Astrocyte of the cerebellum (primary cell): ENCODE measurements around the gene TIMM10.

Source experiments
- DNase-seq: peaks from one replicate; pipeline ENCODE4 v3.0.0-alpha.2; 2011; ENCODE audit warnings: low read depth
- H3K4me3 ChIP-seq: 2 replicates; pipeline ENCODE4 v1.5.1; 2011; ENCODE audit warnings: mild to moderate bottlenecking, low read depth, low read length, moderate library complexity
- in situ Hi-C: cut with HindIII; loops from 2 replicates; pipeline ENCODE4 v1.10.0; 2017; ENCODE audit warnings: low sequenced_read_pairs
- TF ChIP-seq, protein P1 (sequence below): IDR thresholded peaks from 2 replicates; pipeline ENCODE4 v1.5.1; 2012; ENCODE audit warnings: low read length, low read depth, moderate library complexity, mild to moderate bottlenecking; ENCODE audit errors: missing control alignments

The TIMM10 gene

GRCh38 chr11:57501953-57502352 lies 28.6 kb downstream of the TIMM10 start:
- no peak for DNase-seq
- TF ChIP-seq, protein P1, sequence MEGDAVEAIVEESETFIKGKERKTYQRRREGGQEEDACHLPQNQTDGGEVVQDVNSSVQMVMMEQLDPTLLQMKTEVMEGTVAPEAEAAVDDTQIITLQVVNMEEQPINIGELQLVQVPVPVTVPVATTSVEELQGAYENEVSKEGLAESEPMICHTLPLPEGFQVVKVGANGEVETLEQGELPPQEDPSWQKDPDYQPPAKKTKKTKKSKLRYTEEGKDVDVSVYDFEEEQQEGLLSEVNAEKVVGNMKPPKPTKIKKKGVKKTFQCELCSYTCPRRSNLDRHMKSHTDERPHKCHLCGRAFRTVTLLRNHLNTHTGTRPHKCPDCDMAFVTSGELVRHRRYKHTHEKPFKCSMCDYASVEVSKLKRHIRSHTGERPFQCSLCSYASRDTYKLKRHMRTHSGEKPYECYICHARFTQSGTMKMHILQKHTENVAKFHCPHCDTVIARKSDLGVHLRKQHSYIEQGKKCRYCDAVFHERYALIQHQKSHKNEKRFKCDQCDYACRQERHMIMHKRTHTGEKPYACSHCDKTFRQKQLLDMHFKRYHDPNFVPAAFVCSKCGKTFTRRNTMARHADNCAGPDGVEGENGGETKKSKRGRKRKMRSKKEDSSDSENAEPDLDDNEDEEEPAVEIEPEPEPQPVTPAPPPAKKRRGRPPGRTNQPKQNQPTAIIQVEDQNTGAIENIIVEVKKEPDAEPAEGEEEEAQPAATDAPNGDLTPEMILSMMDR, result no peak
- H3K4me3 ChIP-seq, result no peak overlapping the region
- in situ Hi-C loops, result no loop called here

DNA sequence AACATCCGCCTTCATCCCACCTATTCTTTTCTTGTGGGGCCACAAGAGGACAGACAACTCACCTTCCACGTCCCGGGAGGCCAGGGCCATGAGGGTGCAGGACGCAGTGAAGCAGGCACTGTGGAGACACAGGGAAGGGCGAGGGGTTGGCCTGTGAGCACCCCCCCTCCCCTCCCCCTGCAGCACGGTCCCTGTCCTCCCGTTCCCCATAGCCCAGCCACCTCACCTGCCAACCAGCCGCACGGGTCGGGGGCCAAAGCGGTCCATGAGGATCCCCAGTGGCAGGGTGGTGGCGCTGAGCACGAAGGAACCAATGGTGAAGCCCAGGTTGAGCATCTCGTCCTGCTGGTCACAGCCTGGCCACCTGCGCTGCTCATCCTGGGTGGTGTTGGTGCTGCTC lies 29.6 kb downstream of the TIMM10 start:
- no peak overlapping the region for H3K4me3 ChIP-seq
- no peak for DNase-seq
- TF ChIP-seq, protein P1, result no peak
- in situ Hi-C loops, result no loop called here

DNA sequence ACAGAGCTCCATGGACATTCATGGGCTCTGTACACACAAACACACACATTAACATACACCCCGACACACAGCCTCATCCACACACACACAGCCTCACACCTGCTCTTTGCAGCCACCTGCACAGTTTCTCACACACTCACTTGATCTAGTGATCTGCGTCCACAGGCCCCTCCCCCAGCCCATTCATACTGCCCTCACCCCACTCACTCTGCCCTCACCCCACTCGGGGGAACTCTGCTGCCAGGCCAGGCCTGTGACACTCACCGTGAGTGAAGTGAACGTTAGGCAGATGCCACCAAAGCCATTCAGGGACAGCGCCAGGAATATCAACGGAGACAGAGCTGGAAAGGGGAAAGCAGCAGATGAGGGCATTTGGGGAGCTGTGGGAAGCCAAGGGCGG lies 30.0 kb downstream of the TIMM10 start:
- in situ Hi-C loops, result no loop called here
- H3K4me3 ChIP-seq, result no peak overlapping the region
- TF ChIP-seq, protein P1, result no peak
- no peak for DNase-seq

DNA sequence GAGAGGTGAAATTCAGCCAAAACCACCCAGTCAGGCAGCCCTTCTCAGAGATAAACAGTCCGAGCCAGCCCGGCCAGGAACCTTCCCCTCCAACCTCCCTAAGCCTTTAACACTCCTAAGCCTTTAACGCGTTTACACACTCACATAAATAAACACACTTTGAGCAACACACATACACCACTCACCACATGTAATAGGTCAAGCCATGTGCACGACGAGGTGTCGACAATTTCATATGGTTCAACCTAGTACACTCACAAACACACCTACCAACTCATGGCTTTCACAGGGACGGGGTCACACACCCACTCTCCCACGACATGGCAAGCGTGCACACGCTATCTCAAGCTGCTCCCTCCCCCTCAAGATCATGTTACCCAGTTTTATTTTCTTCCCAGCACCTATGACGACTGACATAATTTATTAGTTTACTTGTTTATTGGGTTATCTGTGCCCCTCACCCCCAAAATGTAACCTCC lies 30.5 kb downstream of the TIMM10 start:
- TF ChIP-seq, protein P1, result no peak
- DNase-seq, result no peak
- in situ Hi-C loops, result no loop called here
- H3K4me3 ChIP-seq, result peak overlapping the region; percentile 32

- peak overlapping the region; percentile 32 for H3K4me3 ChIP-seq
- in situ Hi-C loops, result no loop called here
- DNase-seq, result peak; percentile 82
- TF ChIP-seq, protein P1, result no peak
Measured at GRCh38 chr11:57499413-57499982, 31.1 kb downstream of the TIMM10 start.

DNA sequence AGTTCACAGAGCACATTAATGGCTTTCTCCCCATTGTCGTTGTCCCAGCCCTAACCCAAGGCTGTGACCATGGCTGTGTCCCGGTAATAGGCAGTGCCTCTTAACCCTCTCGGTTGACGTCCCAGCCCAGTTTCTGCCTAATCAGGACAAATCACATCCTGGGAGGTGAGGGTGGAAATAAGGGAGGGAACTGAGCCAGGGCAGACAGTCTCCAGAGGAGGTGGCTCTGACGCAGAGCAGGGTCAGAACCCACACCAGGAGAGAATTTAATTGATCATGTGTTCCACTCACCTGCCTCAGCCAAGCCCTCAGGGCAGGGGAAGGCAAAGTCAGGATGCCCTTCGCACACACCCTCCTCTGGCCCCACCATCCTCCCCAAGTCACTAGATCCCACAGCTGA lies 32.0 kb downstream of the TIMM10 start:
- H3K4me3 ChIP-seq, result no peak overlapping the region
- TF ChIP-seq, protein P1, result no peak
- in situ Hi-C loops, result no loop called here
- no peak for DNase-seq
